Astrocyte (in vitro differentiated cells and primary cell): ENCODE measurements around the gene ANKRD34A. TPM values are rescaled to one million over a fixed set of nuclear protein-coding genes. Genes with fewer than 3 reads are reported as not detected.

Source experiments
- DNase-seq: peaks from one replicate; pipeline ENCODE4 v3.0.0-alpha.2; 2010; ENCODE audit warnings: low read depth
- FAIRE-seq: peaks from 2 replicates; lab custom pipeline; 2011; peaks lifted over from hg19 to GRCh38; lab: Jason Lieb, UNC
- H2AFZ ChIP-seq: 2 replicates; pipeline ENCODE4 v1.6.0; 2012; ENCODE audit warnings: low read depth, low read length, inconsistent platforms
- H3K27ac ChIP-seq: 2 replicates; pipeline ENCODE4 v1.5.1; 2011; ENCODE audit warnings: low read depth, low read length, inconsistent platforms
- H3K27me3 ChIP-seq: 2 replicates; pipeline ENCODE4 v1.6.0; 2011; ENCODE audit warnings: low read length, inconsistent platforms; ENCODE audit not compliant: insufficient read depth
- H3K36me3 ChIP-seq: 2 replicates; pipeline ENCODE4 v1.5.1; 2011; ENCODE audit warnings: low read length, inconsistent platforms; ENCODE audit not compliant: insufficient read depth
- H3K4me1 ChIP-seq: 2 replicates; pipeline ENCODE4 v1.5.1; 2011; ENCODE audit warnings: low read length, inconsistent platforms; ENCODE audit not compliant: insufficient read depth
- H3K4me2 ChIP-seq: 2 replicates; pipeline ENCODE4 v1.6.0; 2012; ENCODE audit warnings: low read length, inconsistent platforms
- H3K4me3 ChIP-seq: 2 replicates; pipeline ENCODE4 v1.5.1; 2011; ENCODE audit warnings: low read depth, mild to moderate bottlenecking, low read length, inconsistent platforms; ENCODE audit not compliant: insufficient read depth
- H3K79me2 ChIP-seq: 2 replicates; pipeline ENCODE4 v1.6.0; 2012; ENCODE audit warnings: mild to moderate bottlenecking, low read length, inconsistent platforms; ENCODE audit not compliant: insufficient read depth
- H3K9ac ChIP-seq: 2 replicates; pipeline ENCODE4 v1.6.0; 2012; ENCODE audit warnings: mild to moderate bottlenecking, low read length, inconsistent platforms
- H3K9me3 ChIP-seq: 2 replicates; pipeline ENCODE4 v1.5.1; 2012; ENCODE audit warnings: low read depth, mild to moderate bottlenecking, low read length, inconsistent platforms; ENCODE audit not compliant: insufficient read depth
- H4K20me1 ChIP-seq: 2 replicates; pipeline ENCODE4 v1.6.0; 2012; ENCODE audit warnings: low read length, inconsistent platforms; ENCODE audit not compliant: insufficient read depth
- H3K27ac Mint-ChIP-seq: one replicate; pipeline ENCODE4 v1.8.0; 2021; ENCODE audit warnings: mild to moderate bottlenecking, mixed read lengths; ENCODE audit not compliant: unreplicated experiment
- H3K27me3 Mint-ChIP-seq: one replicate; pipeline ENCODE4 v1.8.0; 2021; ENCODE audit warnings: low read depth, mixed read lengths; ENCODE audit not compliant: unreplicated experiment
- H3K36me3 Mint-ChIP-seq: one replicate; pipeline ENCODE4 v1.8.0; 2021; ENCODE audit warnings: low read depth, mixed read lengths; ENCODE audit not compliant: unreplicated experiment
- H3K4me1 Mint-ChIP-seq: one replicate; pipeline ENCODE4 v1.8.0; 2021; ENCODE audit warnings: low read depth, mixed read lengths; ENCODE audit not compliant: unreplicated experiment
- H3K4me3 Mint-ChIP-seq: one replicate; pipeline ENCODE4 v1.8.0; 2021; ENCODE audit warnings: mild to moderate bottlenecking, moderate library complexity, mixed read lengths; ENCODE audit not compliant: unreplicated experiment
- H3K9me3 Mint-ChIP-seq: one replicate; pipeline ENCODE4 v1.8.0; 2021; ENCODE audit warnings: mild to moderate bottlenecking, mixed read lengths; ENCODE audit not compliant: unreplicated experiment
- CTCF ChIP-seq: IDR thresholded peaks from 2 replicates; pipeline ENCODE4 v1.5.1; 2011; ENCODE audit warnings: low read depth, mild to moderate bottlenecking, inconsistent platforms, low read length, moderate library complexity; ENCODE audit not compliant: insufficient read depth
- EZH2 ChIP-seq: IDR thresholded peaks from 2 replicates; pipeline ENCODE4 v1.6.1; 2012; ENCODE audit warnings: mild to moderate bottlenecking, low read length, inconsistent platforms; ENCODE audit not compliant: insufficient read depth
- total RNA-seq: library from RNA; stranded (reverse); gene quantifications from 2 replicates; pipeline ENCODE4 v1.2.1, GENCODE V29; 2021

Gene ANKRD34A
- total RNA-seq, 1 donor from 2014 or later = 5.8 TPM

GRCh38 chr1:145958734-145959133 is 5.6 kb downstream of the ANKRD34A start:
- Histone ChIP-seq H3K9ac (no peak overlapping the region), H3K27me3 (no peaks in the 10 kb centered on the region), H4K20me1 (peaks cover 21% of the 10 kb centered on the region), H3K36me3 (peaks cover 5% of the 10 kb centered on the region), H3K4me2 (no peak overlapping the region), H3K4me3 (no peak overlapping the region), H3K9me3 (no peaks in the 10 kb centered on the region), H3K79me2 (peaks cover 37% of the 10 kb centered on the region), H3K4me1 (peaks cover 41% of the 10 kb centered on the region), H3K27ac (no peak overlapping the region), H2AFZ (no peak overlapping the region)
- H3K27ac Mint-ChIP-seq = peak overlapping the region; percentile 6
- no peak for FAIRE-seq
- H3K9me3 Mint-ChIP-seq = no peaks in the 10 kb centered on the region
- peak overlapping the region; percentile 15 for H3K4me3 Mint-ChIP-seq
- DNase-seq = no peak
- TF ChIP-seq EZH2 = no peak
- no peak for TF ChIP-seq CTCF
- no peaks in the 10 kb centered on the region for H3K36me3 Mint-ChIP-seq
- H3K27me3 Mint-ChIP-seq = no peaks in the 10 kb centered on the region
- H3K4me1 Mint-ChIP-seq = peaks cover 36% of the 10 kb centered on the region

DNA sequence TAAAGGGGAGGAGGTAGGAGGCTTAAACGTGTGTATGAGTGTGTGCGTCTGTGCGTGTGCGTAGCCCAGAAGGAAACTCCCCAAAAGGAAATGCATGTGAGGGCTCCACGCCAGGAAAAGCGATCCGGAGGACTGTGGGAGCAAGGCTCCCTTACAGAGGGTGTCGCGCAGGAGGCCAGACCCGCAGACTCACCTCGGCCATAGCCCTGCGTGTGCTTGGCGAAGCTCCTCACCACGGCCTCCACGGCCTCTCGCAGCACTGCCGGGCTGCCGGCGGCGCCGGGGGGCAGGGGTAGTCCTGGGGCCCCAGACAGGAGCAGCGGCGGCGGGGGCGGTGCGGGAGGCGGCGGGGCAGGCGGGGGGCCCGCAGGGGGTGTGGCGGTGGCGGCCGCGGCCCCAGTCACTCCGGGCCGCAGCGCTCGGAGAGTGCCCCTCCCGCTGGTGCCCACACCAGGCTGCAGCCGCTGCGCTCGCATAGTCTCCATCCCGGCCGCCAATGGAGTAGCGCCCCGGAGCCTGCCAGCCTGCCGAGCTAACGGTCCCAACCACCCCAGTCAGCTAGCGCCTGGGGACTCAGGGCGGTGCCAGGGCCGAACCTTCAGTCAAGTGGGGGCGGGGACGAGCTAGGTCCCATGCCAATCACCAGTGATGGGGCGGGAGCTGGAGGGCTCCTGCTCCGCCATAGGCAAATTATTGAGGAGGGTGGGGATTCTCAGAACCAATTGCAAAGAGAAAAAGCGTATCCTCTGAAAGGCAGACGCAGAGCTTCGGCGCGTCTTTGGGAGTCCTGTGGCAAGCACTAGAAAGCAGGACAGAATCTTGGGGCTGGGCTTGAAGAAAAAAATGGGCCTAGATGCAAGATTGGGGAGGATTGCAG is 6.7 kb downstream of the ANKRD34A start, which contains the start of gene LIX1L:
TSS of gene LIX1L (minus strand) at position 575 of the 877 bp plus-strand sequence. CDS start at position 485, 90 bp downstream.
- Histone ChIP-seq H3K27me3 (no peaks in the 10 kb centered on the region), H2AFZ (peak within 1 kb of the TSS; percentile 56), H3K4me2 (peak within 1 kb of the TSS; percentile 92), H3K4me1 (peaks cover 31% of the 10 kb centered on the region), H3K9ac (peak within 1 kb of the TSS; percentile 82), H3K36me3 (peaks cover 5% of the 10 kb centered on the region), H3K27ac (peak within 1 kb of the TSS; percentile 83), H4K20me1 (peaks cover 26% of the 10 kb centered on the region), H3K9me3 (no peaks in the 10 kb centered on the region), H3K4me3 (peak within 1 kb of the TSS; percentile 78), H3K79me2 (peaks cover 48% of the 10 kb centered on the region)
- DNase-seq (peak; percentile 93), FAIRE-seq (no peak)
- Mint-ChIP-seq H3K4me1 (peaks cover 25% of the 10 kb centered on the region), H3K9me3 (no peaks in the 10 kb centered on the region), H3K4me3 (peak within 1 kb of the TSS; percentile 92), H3K27ac (peak within 1 kb of the TSS; percentile 13), H3K36me3 (no peaks in the 10 kb centered on the region), H3K27me3 (no peaks in the 10 kb centered on the region)
- no peak for TF ChIP-seq CTCF
- TF ChIP-seq EZH2 = no peak
